Neural cell (in vitro differentiated cells): ENCODE measurements around the gene FAM83C. TPM values are rescaled to one million over a fixed set of nuclear protein-coding genes. Genes with fewer than 3 reads are reported as not detected.
A peak's percentile ranks its signal among the peaks of the same experiment; 100 is the strongest.

Experiments
- H2AFZ ChIP-seq: fragments of 200-600, 300-800 bp; sonication (generic), shearing (Covaris generic); 2 replicates; pipeline ENCODE4 v1.6.0; 2014; ENCODE audit warnings: low read depth, mild to moderate bottlenecking, antibody characterized with exemption, low read length, moderate library complexity
- H3F3A ChIP-seq: fragments of 200-600 bp; shearing (Covaris generic); 2 replicates; pipeline ENCODE4 v1.6.1; 2016; ENCODE audit warnings: mild to moderate bottlenecking, moderate library complexity, mixed read lengths, antibody characterized with exemption, low read length; ENCODE audit not compliant: insufficient read depth, poor library complexity, severe bottlenecking
- H3K27ac ChIP-seq: fragments of 200-600, 300-800 bp; sonication (generic), shearing (Covaris generic); 2 replicates; pipeline ENCODE4 v1.5.1; 2014; ENCODE audit warnings: mild to moderate bottlenecking, low read length, moderate library complexity
- H3K27me3 ChIP-seq: fragments of 300-800, 200-600 bp; sonication (generic), shearing (Covaris generic); 2 replicates; pipeline ENCODE4 v1.6.0; 2014; ENCODE audit warnings: mild to moderate bottlenecking, low read depth, low read length, moderate library complexity; ENCODE audit not compliant: insufficient read depth
- H3K36me3 ChIP-seq: fragments of 300-800, 200-600 bp; sonication (generic), shearing (Covaris generic); 2 replicates; pipeline ENCODE4 v1.5.1; 2014; ENCODE audit warnings: mild to moderate bottlenecking, antibody characterized with exemption, low read length, moderate library complexity; ENCODE audit not compliant: insufficient read depth
- H3K4me2 ChIP-seq: fragments of 300-800, 200-600 bp; sonication (generic), shearing (Covaris generic); 2 replicates; pipeline ENCODE4 v1.6.0; 2014; ENCODE audit warnings: mild to moderate bottlenecking, low read length
- H3K4me3 ChIP-seq: fragments of 300-800, 200-600 bp; sonication (generic), shearing (Covaris generic); 2 replicates; pipeline ENCODE4 v1.5.1; 2014; ENCODE audit warnings: mild to moderate bottlenecking, low read length, moderate library complexity
- H3K79me2 ChIP-seq: fragments of 200-600 bp; shearing (Covaris generic); replicated peaks from 2 replicates; pipeline ENCODE4 v1.6.0; 2014; ENCODE audit warnings: mild to moderate bottlenecking, low read length, moderate library complexity; ENCODE audit not compliant: insufficient read depth
- H3K9ac ChIP-seq: fragments of 300-800, 200-600 bp; sonication (generic), shearing (Covaris generic); 2 replicates; pipeline ENCODE4 v1.6.1; 2016; ENCODE audit warnings: mild to moderate bottlenecking, low read length, mixed read lengths
- H3K9me2 ChIP-seq: fragments of 200-600 bp; shearing (Covaris generic); 2 replicates; pipeline ENCODE4 v1.6.1; 2016; ENCODE audit warnings: mild to moderate bottlenecking, low read length, mixed read lengths; ENCODE audit not compliant: insufficient read depth
- H3K9me3 ChIP-seq: fragments of 200-600, 300-800 bp; sonication (generic), shearing (Covaris generic); 2 replicates; pipeline ENCODE4 v1.6.1; 2016; ENCODE audit warnings: mild to moderate bottlenecking, mixed run types, low read length, moderate library complexity, mixed read lengths
- H4K20me1 ChIP-seq: fragments of 200-600 bp; shearing (Covaris generic); 2 replicates; pipeline ENCODE4 v1.6.1; 2016; ENCODE audit warnings: mild to moderate bottlenecking, mixed run types; ENCODE audit not compliant: insufficient read depth
- CTCF ChIP-seq: fragments of 450-650 bp; IDR thresholded peaks from 2 replicates; pipeline ENCODE4 v1.5.1; 2014; ENCODE audit warnings: antibody characterized with exemption, mild to moderate bottlenecking, moderate library complexity; ENCODE audit not compliant: poor library complexity, severe bottlenecking
- EP300 ChIP-seq: fragments of 450-650 bp; conservative IDR thresholded peaks from 2 replicates; pipeline ENCODE4 v1.6.1; 2014; ENCODE audit warnings: antibody characterized with exemption, mild to moderate bottlenecking, moderate library complexity; ENCODE audit not compliant: poor library complexity, severe bottlenecking
- EZH2 ChIP-seq: fragments of 200-600, 300-800 bp; shearing (Covaris generic), sonication (generic); IDR thresholded peaks from 2 replicates; pipeline ENCODE4 v1.6.1; 2014; ENCODE audit warnings: antibody characterized with exemption, low read length, borderline replicate concordance, mild to moderate bottlenecking; ENCODE audit not compliant: insufficient read depth, poor library complexity, severe bottlenecking
- MXI1 ChIP-seq: fragments of 450-650 bp; conservative IDR thresholded peaks from 2 replicates; pipeline ENCODE4 v1.6.1; 2014; ENCODE audit warnings: antibody characterized with exemption, mild to moderate bottlenecking; ENCODE audit not compliant: poor library complexity, severe bottlenecking
- POLR2AphosphoS5 ChIP-seq: IDR thresholded peaks from 2 replicates; pipeline ENCODE4 v1.6.1; 2012
- RAD21 ChIP-seq: fragments of 450-650 bp; conservative IDR thresholded peaks from 2 replicates; pipeline ENCODE4 v1.6.1; 2014; ENCODE audit warnings: antibody characterized with exemption, mild to moderate bottlenecking, moderate library complexity
- REST ChIP-seq: IDR thresholded peaks from 2 replicates; pipeline ENCODE4 v1.6.1; 2012; ENCODE audit warnings: borderline replicate concordance
- SMC3 ChIP-seq: fragments of 450-650 bp; conservative IDR thresholded peaks from 2 replicates; pipeline ENCODE4 v1.6.1; 2014; ENCODE audit warnings: antibody characterized with exemption, mild to moderate bottlenecking, moderate library complexity; ENCODE audit not compliant: poor library complexity
- TAF1 ChIP-seq: IDR thresholded peaks from 2 replicates; pipeline ENCODE4 v1.6.1; 2012; ENCODE audit warnings: low read depth
- polyA plus RNA-seq: library from polyadenylated mRNA; depleted of rRNA; stranded (reverse); fragments of >200 nt; gene quantifications from 2 replicates; pipeline ENCODE4 v1.2.3, GENCODE V29; 2014

The FAM83C gene
- polyA plus RNA-seq, 1 donor from 2014 or later = not detected

GRCh38 chr20:35277127-35277526 is 15.1 kb downstream of the FAM83C start:
- H3K79me2 ChIP-seq = peaks cover 5% of the 10 kb centered on the region
- peak overlapping the region; percentile 40 for H2AFZ ChIP-seq

GRCh38 chr20:35276408-35276807 is 15.8 kb downstream of the FAM83C start:
- Histone ChIP-seq H3F3A (no peaks in the 10 kb centered on the region), H2AFZ (no peak overlapping the region), H3K27ac (no peak overlapping the region), H4K20me1 (no peaks in the 10 kb centered on the region), H3K4me3 (peak overlapping the region; percentile 77), H3K79me2 (peaks cover 5% of the 10 kb centered on the region), H3K9ac (peak overlapping the region; percentile 83), H3K9me2 (no peaks in the 10 kb centered on the region), H3K4me2 (no peak overlapping the region), H3K9me3 (no peaks in the 10 kb centered on the region), H3K36me3 (no peaks in the 10 kb centered on the region), H3K27me3 (no peaks in the 10 kb centered on the region)
- no peak for TF ChIP-seq TAF1
- no peak for TF ChIP-seq EZH2
- TF ChIP-seq REST = no peak
- TF ChIP-seq RAD21 = no peak
- TF ChIP-seq CTCF = no peak
- TF ChIP-seq MXI1 = no peak
- TF ChIP-seq POLR2AphosphoS5 = no peak
- TF ChIP-seq EP300 = no peak
- TF ChIP-seq SMC3 = no peak

More at GRCh38 chr20:35277127-35277526, 15.1 kb downstream of the FAM83C start:
- Histone ChIP-seq H3K9me3 (no peaks in the 10 kb centered on the region), H3K9ac (peak overlapping the region; percentile 83), H3K9me2 (no peaks in the 10 kb centered on the region), H3K36me3 (no peaks in the 10 kb centered on the region), H3K4me3 (peak overlapping the region; percentile 77), H3K4me2 (peak overlapping the region; percentile 92), H3K27ac (peak overlapping the region; percentile 72), H3F3A (no peaks in the 10 kb centered on the region), H3K27me3 (no peaks in the 10 kb centered on the region), H4K20me1 (no peaks in the 10 kb centered on the region)
- peak; percentile 25 for TF ChIP-seq TAF1
- no peak for TF ChIP-seq EP300
